GM18870 (cell line): ENCODE results near the gene NKAP.
"Not testable (repeated sequence)": the region's sequence is repeated elsewhere in the genome, so short reads cannot be mapped to it uniquely, and the experiment has no call there.

Experiments used
- ATAC-seq: cut with Tn5 transposase; IDR thresholded peaks from one replicate; pipeline ENCODE4 v1.9.1; 2021; ENCODE audit warnings: moderate library complexity; ENCODE audit not compliant: unreplicated experiment

The NKAP gene

GRCh38 chrX:119941336-119941735, 2.2 kb downstream of the NKAP start:
- ATAC-seq: no peak

GRCh38 chrX:119935215-119935874, 8.2 kb downstream of the NKAP start:
- no peak for ATAC-seq

GRCh38 chrX:119922391-119922790, 21.2 kb downstream of the NKAP start:
- not testable (repeated sequence) for ATAC-seq

- ATAC-seq: no peak
Measured at GRCh38 chrX:119919835-119920585, 23.5 kb downstream of the NKAP start.

- ATAC-seq: no peak
Measured at GRCh38 chrX:119917877-119918276, 25.7 kb downstream of the NKAP start.

GRCh38 chrX:119916310-119916709, 27.2 kb downstream of the NKAP start:
- ATAC-seq: no peak

GRCh38 chrX:119900976-119901375, 42.6 kb downstream of the NKAP start:
- ATAC-seq: no peak

GRCh38 chrX:119899125-119899524, 44.4 kb downstream of the NKAP start:
- ATAC-seq: no peak

GRCh38 chrX:119895843-119896326, 47.7 kb downstream of the NKAP start, which contains the start of gene AKAP14:
TSS of gene AKAP14 (plus strand) at chrX:119895893. CDS start at chrX:119903224, 7,331 bp downstream.
- no peak for ATAC-seq

GRCh38 chrX:119891961-119892692, 51.4 kb downstream of the NKAP start:
- ATAC-seq: not testable (repeated sequence)

GRCh38 chrX:119890626-119891025, 52.9 kb downstream of the NKAP start:
- ATAC-seq: not testable (repeated sequence)

- peak; percentile 58 for ATAC-seq
Measured at GRCh38 chrX:119887721-119888425, 55.7 kb downstream of the NKAP start.

- no peak for ATAC-seq
Measured at GRCh38 chrX:119885554-119886428, 57.8 kb downstream of the NKAP start.

GRCh38 chrX:119880552-119881437, 62.8 kb downstream of the NKAP start:
- ATAC-seq: peak; percentile 78

GRCh38 chrX:119880076-119880475, 63.5 kb downstream of the NKAP start:
- ATAC-seq: no peak

- ATAC-seq: no peak
Measured at GRCh38 chrX:119878740-119879139, 64.8 kb downstream of the NKAP start.

GRCh38 chrX:119871599-119872395, 71.8 kb downstream of the NKAP start, which contains the start of the genes NDUFA1 and RNF113A:
TSS of gene NDUFA1 (plus strand) at chrX:119871832. CDS start at chrX:119871912, 80 bp downstream.
TSS of gene RNF113A (minus strand) at chrX:119871733. CDS start at chrX:119871613, 120 bp downstream.
- peak; percentile 82 for ATAC-seq

GRCh38 chrX:119871245-119871598, 72.3 kb downstream of the NKAP start:
- ATAC-seq: peak; percentile 31
